B cell (primary cell): ENCODE results near the gene PEX12. TPM values are rescaled to one million over a fixed set of nuclear protein-coding genes. Genes with fewer than 3 reads are reported as not detected.

Source experiments
- ATAC-seq: fragments of 200-7000 bp; cut with Tn5 transposase; one replicate; pipeline ENCODE4 v1.10.0; 2021; ENCODE audit warnings: low read depth, mild to moderate bottlenecking, moderate number of reproducible peaks, moderate library complexity
- CTCF ChIA-PET: fragments of 350-600 bp; sonication (Branson Sonifier 250); formaldehyde crosslinking; loops from one replicate; lab custom pipeline; 2021; ENCODE audit warnings: antibody characterized with exemption, inconsistent platforms; lab: Charles Lee
- POLR2A ChIA-PET: fragments of 350-600 bp; sonication (Branson Sonifier 250); formaldehyde crosslinking; loops from one replicate; lab custom pipeline; 2021; ENCODE audit warnings: antibody characterized with exemption; lab: Charles Lee
- DNase-seq: peaks from one replicate; pipeline ENCODE4 v3.0.0; 2013
- H2AFZ ChIP-seq: 2 replicates; pipeline ENCODE4 v1.6.1; 2012; ENCODE audit warnings: mild to moderate bottlenecking, low read depth, low read length; ENCODE audit not compliant: insufficient read depth, poor library complexity, severe bottlenecking
- H3K27ac ChIP-seq, 2 donors: 1 replicate in 1 of 2; 2 replicates in 1 of 2; pipeline ENCODE4 v1.5.1; 2012 to 2013; ENCODE audit warnings: low read length in 2 of 2, mild to moderate bottlenecking in 2 of 2, moderate library complexity in 1 of 2
- H3K27me3 ChIP-seq, 4 experiments: fragments of 200-600 bp in 1 of 4; sonication (generic) in 1 of 4; replicated peaks in 1 of 4; 1 replicate in 2 of 4; 2 replicates in 2 of 4; pipeline versions ENCODE4 v1.6.1 to v1.7.0; 2013 to 2016; ENCODE audit warnings: low read length in 3 of 4, mild to moderate bottlenecking in 2 of 4, mixed read lengths in 1 of 4, moderate library complexity in 1 of 4; ENCODE audit not compliant: insufficient read depth in 4 of 4, control insufficient read depth in 3 of 4; ENCODE audit errors: control extremely low read depth in 1 of 4
- H3K36me3 ChIP-seq, 2 experiments: replicated peaks in 1 of 2; 1 replicate in 1 of 2; 2 replicates in 1 of 2; pipeline versions ENCODE4 v1.6.1 to v1.7.1; 2013; ENCODE audit warnings: low read length in 1 of 2; ENCODE audit not compliant: insufficient read depth in 2 of 2, control insufficient read depth in 1 of 2; ENCODE audit errors: control extremely low read depth in 1 of 2, extremely low read depth in 1 of 2
- H3K4me1 ChIP-seq, 2 donors: fragments of 200-600 bp in 1 of 2; sonication (generic) in 1 of 2; 1 replicate in 1 of 2; 2 replicates in 1 of 2; pipeline versions ENCODE4 v1.5.1 to v1.6.1; 2013 to 2017; ENCODE audit warnings: low read length in 2 of 2; ENCODE audit not compliant: control insufficient read depth in 2 of 2, insufficient read depth in 2 of 2
- H3K4me2 ChIP-seq: replicated peaks from 2 replicates; pipeline ENCODE3; 2012; ENCODE audit warnings: mild to moderate bottlenecking, low read depth, low read length; ENCODE audit not compliant: poor library complexity, severe bottlenecking
- H3K4me3 ChIP-seq, 5 experiments: fragments of 200-600 bp in 1 of 5; sonication (generic) in 1 of 5; 1 replicate in 3 of 5; 2 replicates in 2 of 5; pipeline versions ENCODE4 v1.5.1 to v1.7.0; 2011 to 2016; ENCODE audit warnings: low read length in 4 of 5, mild to moderate bottlenecking in 4 of 5, low read depth in 2 of 5, control low read depth in 1 of 5, moderate library complexity in 1 of 5; ENCODE audit not compliant: insufficient read depth in 1 of 5; ENCODE audit errors: control extremely low read depth in 1 of 5, extremely low read depth in 1 of 5
- H3K79me2 ChIP-seq: fragments of 200-600 bp; sonication (generic); one replicate; pipeline ENCODE4 v1.6.0; 2016; ENCODE audit warnings: low read length; ENCODE audit not compliant: control insufficient read depth, insufficient read depth
- H3K9ac ChIP-seq: fragments of 200-600 bp; sonication (generic); 2 replicates; pipeline ENCODE4 v1.6.1; 2017; ENCODE audit warnings: mild to moderate bottlenecking, low read length, moderate library complexity
- H3K9me3 ChIP-seq, 3 donors: one replicate each; pipeline versions ENCODE4 v1.6.1 to v1.7.1; 2013; ENCODE audit warnings: low read length in 2 of 3; ENCODE audit not compliant: control insufficient read depth in 2 of 3, insufficient read depth in 1 of 3; ENCODE audit errors: control extremely low read depth in 1 of 3
- H4K20me1 ChIP-seq: 2 replicates; pipeline ENCODE4 v1.6.0; 2012; ENCODE audit warnings: mild to moderate bottlenecking, low read length; ENCODE audit not compliant: insufficient read depth, control insufficient read depth, poor library complexity, severe bottlenecking
- H3K27ac Mint-ChIP-seq: one replicate; pipeline ENCODE4 v1.8.0; 2021; ENCODE audit warnings: mixed read lengths
- H3K27me3 Mint-ChIP-seq: one replicate; pipeline ENCODE4 v1.8.0; 2021; ENCODE audit warnings: mixed read lengths
- H3K4me1 Mint-ChIP-seq: one replicate; pipeline ENCODE4 v1.8.0; 2021; ENCODE audit warnings: mixed read lengths
- H3K4me3 Mint-ChIP-seq: one replicate; pipeline ENCODE4 v1.8.0; 2021; ENCODE audit warnings: mixed read lengths
- H3K9me3 Mint-ChIP-seq: one replicate; pipeline ENCODE4 v1.8.0; 2022; ENCODE audit warnings: mixed read lengths; ENCODE audit not compliant: insufficient read depth
- CTCF ChIP-seq: fragments of 200-600 bp; IDR thresholded peaks from one replicate; pipeline ENCODE4 v1.8.0; 2022; ENCODE audit warnings: antibody characterized with exemption, mild to moderate bottlenecking
- EZH2 ChIP-seq: IDR thresholded peaks from 2 replicates; pipeline ENCODE4 v1.6.1; 2012; ENCODE audit warnings: borderline replicate concordance, low read depth, mild to moderate bottlenecking, moderate library complexity, low read length; ENCODE audit not compliant: insufficient read depth, poor library complexity, severe bottlenecking
- WGBS: methylation state at CpG from one replicate; pipeline ENCODE4 v1.1.5; 2013; ENCODE audit warnings: missing lambda C conversion rate; ENCODE audit not compliant: insufficient coverage; 5-methylcytosine and 5-hydroxymethylcytosine counted together
- intact Hi-C: fragments of 100-400 bp; cut with micrococcal nuclease; formaldehyde crosslinking; loops from one replicate; pipeline ENCODE4 v1.10.0; 2022
- polyA plus RNA-seq: library from polyadenylated mRNA; depleted of rRNA; stranded (reverse); fragments of >200 nt; gene quantifications from 2 replicates; pipeline ENCODE4 v1.2.3, GENCODE V29; 2012
- total RNA-seq, 2 donors: library from RNA; stranded (reverse); fragments of 120-200 nt in 1 of 2; gene quantifications; 1 replicate in 1 of 2; 2 replicates in 1 of 2; pipeline versions ENCODE4 v1.2.3 to v1.2.4, GENCODE V29; 2013 to 2022

The PEX12 gene
- total and polyA plus RNA-seq, 2 donors (not counting 1 experiment from before 2014, with no cell fraction given): 2.6 to 5.1 TPM

- Mint-ChIP-seq H3K4me1 (peaks cover 25% of the 10 kb centered on the region), H3K27ac (no peak overlapping the region), H3K9me3 (no peaks in the 10 kb centered on the region), H3K27me3 (no peaks in the 10 kb centered on the region), H3K4me3 (no peak overlapping the region)
- no peaks in the 10 kb centered on the region for H3K9me3 ChIP-seq
- CTCF ChIA-PET: interaction anchor here (0.7 to 4.3 kb wide), 2 partner anchors 11 to 172 kb away, joined by 3 to 25 read pairs; partner anchors contain the start of gene AP2B1
- ATAC-seq (no peak), DNase-seq (no peak)
- no peak overlapping the region for H3K4me3 ChIP-seq
- no CpG with 5 or more reads among the region's 3 CpGs for WGBS
- POLR2A ChIA-PET: no interaction called here
- H3K9ac ChIP-seq: no peak overlapping the region
- H3K4me2 ChIP-seq: no peak overlapping the region
- no peak overlapping the region for H2AFZ ChIP-seq
- H3K36me3 ChIP-seq: peaks cover 3 to 20% of the 10 kb centered on the region in 2 experiments
- H3K27ac ChIP-seq: no peak overlapping the region
- no peaks in the 10 kb centered on the region for H3K27me3 ChIP-seq
- H4K20me1 ChIP-seq: no peaks in the 10 kb centered on the region
- peaks cover 12% of the 10 kb centered on the region for H3K79me2 ChIP-seq
- intact Hi-C loops: loop anchor here (5.0 kb wide), 1 partner anchor 1372 kb away; the partner anchor contains the start of gene AATF
- H3K4me1 ChIP-seq: peaks cover 16 to 20% of the 10 kb centered on the region in 2 donors
- TF ChIP-seq EZH2 (no peak), CTCF (no peak)
These were observed 2.6 kb downstream of the PEX12 start for GRCh38 chr17:35575759-35576158.

- peak overlapping the region; percentile 65 for H3K4me3 Mint-ChIP-seq
- peaks cover 23% of the 10 kb centered on the region for H3K4me1 Mint-ChIP-seq
- no peak overlapping the region for H3K27ac Mint-ChIP-seq
These were observed 9.0 kb downstream of the PEX12 start for GRCh38 chr17:35569405-35569804.

More at GRCh38 chr17:35569405-35569804, 9.0 kb downstream of the PEX12 start:
- intact Hi-C loops: loop anchor here (2.0 to 5.0 kb wide), 3 partner anchors 327 to 975 kb away; partner anchors contain the start of genes CCT6B, GGNBP2, SLFN5 and ZNF830
- Mint-ChIP-seq H3K9me3 (no peaks in the 10 kb centered on the region), H3K27me3 (no peaks in the 10 kb centered on the region)
- ChIA-PET CTCF (interaction anchor here (1.7 kb wide), 1 partner anchor 9 kb away, joined by 5 read pairs; the partner anchor contains the start of gene PEX12), POLR2A (interaction anchor here (0.6 to 2.8 kb wide), 2 partner anchors 9 to 69 kb away, joined by 3 to 29 read pairs; partner anchors contain the start of gene PEX12)
- Histone ChIP-seq H3K79me2 (peaks cover 41% of the 10 kb centered on the region), H2AFZ (no peak overlapping the region), H3K4me3 (no peak overlapping the region), H3K36me3 (peaks cover 0 to 3% of the 10 kb centered on the region in 2 experiments), H3K4me2 (peak overlapping the region; percentile 88), H3K9me3 (no peaks in the 10 kb centered on the region), H3K27me3 (no peaks in the 10 kb centered on the region), H3K9ac (no peak overlapping the region), H3K27ac (no peak overlapping the region), H4K20me1 (no peaks in the 10 kb centered on the region), H3K4me1 (peaks cover 14 to 16% of the 10 kb centered on the region in 2 donors)
- no CpG with 5 or more reads among the region's 2 CpGs for WGBS
- DNase-seq (no peak), ATAC-seq (no peak)
- TF ChIP-seq CTCF (no peak), EZH2 (no peak)
